H9 (cell line): ENCODE measurements around the gene MORN1. TPM values are rescaled to one million over a fixed set of nuclear protein-coding genes. Genes with fewer than 3 reads are reported as not detected.

Experiments
- DNase-seq: peaks from one replicate; pipeline ENCODE4 v3.0.0-alpha.2; 2017
- H2AFZ ChIP-seq: one replicate; pipeline ENCODE4 v1.6.1; 2013; ENCODE audit warnings: mild to moderate bottlenecking, low read length, control low read depth, moderate library complexity
- H2AK5ac ChIP-seq: 2 replicates; pipeline ENCODE4 v1.6.1; 2013; ENCODE audit warnings: low read length, control low read depth, mixed read lengths; ENCODE audit not compliant: insufficient read length
- H2BK120ac ChIP-seq: one replicate; pipeline ENCODE4 v1.6.1; 2013; ENCODE audit warnings: low read depth, mild to moderate bottlenecking, low read length, control low read depth, inconsistent platforms; ENCODE audit not compliant: poor library complexity, severe bottlenecking
- H2BK12ac ChIP-seq: 2 replicates; pipeline ENCODE4 v1.6.1; 2013; ENCODE audit warnings: low read length, control low read depth, mixed read lengths, low read depth; ENCODE audit not compliant: insufficient read length
- H2BK15ac ChIP-seq: 2 replicates; pipeline ENCODE4 v1.6.1; 2013; ENCODE audit warnings: low read depth, low read length, control low read depth
- H2BK20ac ChIP-seq: one replicate; pipeline ENCODE4 v1.6.1; 2013; ENCODE audit warnings: low read depth, mild to moderate bottlenecking, low read length, control low read depth, inconsistent platforms; ENCODE audit not compliant: poor library complexity, severe bottlenecking
- H2BK5ac ChIP-seq: 2 replicates; pipeline ENCODE4 v1.6.1; 2013; ENCODE audit warnings: low read length, control low read depth, mixed read lengths; ENCODE audit not compliant: insufficient read length
- H3K14ac ChIP-seq: 2 replicates; pipeline ENCODE4 v1.6.1; 2013; ENCODE audit warnings: low read length, control low read depth; ENCODE audit not compliant: insufficient read depth
- H3K18ac ChIP-seq: 2 replicates; pipeline ENCODE4 v1.6.1; 2013; ENCODE audit warnings: low read depth, mild to moderate bottlenecking, mixed read lengths, low read length, control low read depth; ENCODE audit not compliant: insufficient read length
- H3K23ac ChIP-seq: 2 replicates; pipeline ENCODE4 v1.6.1; 2013; ENCODE audit warnings: low read length, control low read depth, mixed read lengths, low read depth; ENCODE audit not compliant: insufficient read length
- H3K23me2 ChIP-seq: 2 replicates; pipeline ENCODE4 v1.6.1; 2013; ENCODE audit warnings: low read depth, mild to moderate bottlenecking, mixed read lengths, low read length, control low read depth; ENCODE audit not compliant: insufficient read length, poor library complexity, severe bottlenecking
- H3K27ac ChIP-seq: 2 replicates; pipeline ENCODE4 v1.5.1; 2013; ENCODE audit warnings: low read length, control low read depth, mixed read lengths, low read depth; ENCODE audit not compliant: insufficient read length
- H3K27me3 ChIP-seq: 2 replicates; pipeline ENCODE4 v1.6.1; 2013; ENCODE audit warnings: low read length, control low read depth, inconsistent platforms; ENCODE audit not compliant: insufficient read depth
- H3K4ac ChIP-seq: 2 replicates; pipeline ENCODE4 v1.6.1; 2013; ENCODE audit warnings: low read depth, mild to moderate bottlenecking, control low read depth, inconsistent platforms, low read length, moderate library complexity
- H3K4me1 ChIP-seq: 2 replicates; pipeline ENCODE4 v1.6.1; 2013; ENCODE audit warnings: low read length, control low read depth, inconsistent platforms; ENCODE audit not compliant: insufficient read depth
- H3K4me2 ChIP-seq: 2 replicates; pipeline ENCODE4 v1.6.1; 2013; ENCODE audit warnings: low read length, control low read depth, mixed read lengths; ENCODE audit not compliant: insufficient read length, insufficient read depth
- H3K56ac ChIP-seq: 2 replicates; pipeline ENCODE4 v1.6.1; 2013; ENCODE audit warnings: low read depth, mild to moderate bottlenecking, mixed read lengths, low read length, control low read depth; ENCODE audit not compliant: insufficient read length
- H3K79me1 ChIP-seq: 2 replicates; pipeline ENCODE4 v1.6.1; 2013; ENCODE audit warnings: low read depth, mild to moderate bottlenecking, moderate library complexity, low read length, control low read depth, inconsistent platforms; ENCODE audit not compliant: insufficient read depth, poor library complexity, severe bottlenecking
- H3K79me2 ChIP-seq: 2 replicates; pipeline ENCODE4 v1.6.1; 2013; ENCODE audit warnings: low read length, control low read depth, inconsistent platforms; ENCODE audit not compliant: insufficient read depth
- H3K9ac ChIP-seq: 2 replicates; pipeline ENCODE4 v1.6.1; 2013; ENCODE audit warnings: low read length, control low read depth, mixed read lengths; ENCODE audit not compliant: insufficient read length; ENCODE audit errors: extremely low read depth
- H3K9me3 ChIP-seq: one replicate; pipeline ENCODE4 v1.6.1; 2013; ENCODE audit warnings: low read depth, low read length, inconsistent platforms; ENCODE audit not compliant: control insufficient read depth
- H3T11ph ChIP-seq: one replicate; pipeline ENCODE4 v1.6.1; 2013; ENCODE audit warnings: mild to moderate bottlenecking, low read length, control low read depth, inconsistent platforms
- H4K20me1 ChIP-seq: one replicate; pipeline ENCODE4 v1.6.1; 2013; ENCODE audit not compliant: control insufficient read depth, insufficient read length, insufficient read depth
- H4K5ac ChIP-seq: 2 replicates; pipeline ENCODE4 v1.6.1; 2013; ENCODE audit warnings: low read depth, mild to moderate bottlenecking, mixed read lengths, low read length, control low read depth; ENCODE audit not compliant: insufficient read length
- H4K8ac ChIP-seq: replicated peaks from 2 replicates; pipeline ENCODE4 v1.6.1; 2013; ENCODE audit warnings: low read length, control low read depth, mixed read lengths, low read depth; ENCODE audit not compliant: insufficient read length
- H4K91ac ChIP-seq: 2 replicates; pipeline ENCODE4 v1.6.1; 2013; ENCODE audit warnings: low read depth, mild to moderate bottlenecking, moderate library complexity, mixed read lengths, low read length, control low read depth; ENCODE audit not compliant: insufficient read length
- H3K27ac Mint-ChIP-seq, 3 experiments: 2 replicates in 2 of 3; 3 replicates in 1 of 3; pipeline ENCODE4 v1.8.0; 2020 to 2021; ENCODE audit warnings: mixed read lengths in 3 of 3, mild to moderate bottlenecking in 1 of 3, moderate library complexity in 1 of 3
- H3K27me3 Mint-ChIP-seq: 2 replicates; pipeline ENCODE4 v1.8.0; 2021; ENCODE audit warnings: low read depth, mild to moderate bottlenecking, moderate library complexity, mixed read lengths
- H3K36me3 Mint-ChIP-seq, 3 experiments: 2 replicates in 2 of 3; 3 replicates in 1 of 3; pipeline ENCODE4 v1.8.0; 2020 to 2021; ENCODE audit warnings: low read depth in 3 of 3, mixed read lengths in 3 of 3; ENCODE audit not compliant: insufficient read depth in 1 of 3
- H3K4me1 Mint-ChIP-seq, 2 experiments: 2 replicates each; pipeline ENCODE4 v1.8.0; 2020; ENCODE audit warnings: mixed read lengths in 2 of 2
- H3K4me3 Mint-ChIP-seq, 2 experiments: 2 replicates in 1 of 2; 3 replicates in 1 of 2; pipeline ENCODE4 v1.8.0; 2020 to 2021; ENCODE audit warnings: mild to moderate bottlenecking in 2 of 2, mixed read lengths in 2 of 2, moderate library complexity in 1 of 2
- H3K9me3 Mint-ChIP-seq, 2 experiments: 2 replicates in 1 of 2; 3 replicates in 1 of 2; pipeline ENCODE4 v1.8.0; 2020; ENCODE audit warnings: mild to moderate bottlenecking in 2 of 2, mixed read lengths in 2 of 2, moderate library complexity in 1 of 2
- WGBS: extraction: QIAGEN DNeasy Blood & Tissue Kit; methylation state at CpG from one replicate; pipeline ENCODE4 v1.1.7; 2013; ENCODE audit warnings: missing lambda C conversion rate, low lambda C conversion rate, mixed read lengths; ENCODE audit not compliant: insufficient read length; ENCODE audit errors: extremely low coverage; 5-methylcytosine and 5-hydroxymethylcytosine counted together
- total RNA-seq: library from RNA; stranded (reverse); gene quantifications from 2 replicates; pipeline ENCODE4 v1.2.1, GENCODE V29; 2021
- TF ChIP-seq, protein P1 (sequence below): fragments of 200-600 bp; sonication (generic); conservative IDR thresholded peaks from 3 replicates; pipeline ENCODE4 v1.8.0; 2021; ENCODE audit warnings: antibody characterized with exemption, mild to moderate bottlenecking

The MORN1 gene
- total RNA-seq, 1 experiment from 2014 or later: 12.7 TPM

GRCh38 chr1:2358072-2358471 is 33.3 kb downstream of the MORN1 start:
- H4K5ac ChIP-seq: no peak overlapping the region
- WGBS: no CpG with 5 or more reads among the region's 13 CpGs
- peaks cover under 1 to 4% of the 10 kb centered on the region in 2 experiments; a peak in 3 of 5 replicates for H3K9me3 Mint-ChIP-seq

More at GRCh38 chr1:2358072-2358471, 33.3 kb downstream of the MORN1 start:
- DNase-seq: no peak
- Histone ChIP-seq H3K79me2 (no peaks in the 10 kb centered on the region), H2BK12ac (no peak overlapping the region), H3K4ac (no peak overlapping the region), H3K14ac (no peak overlapping the region), H4K8ac (no peak overlapping the region), H3K27me3 (no peaks in the 10 kb centered on the region), H3K23me2 (no peaks in the 10 kb centered on the region), H3K4me1 (no peaks in the 10 kb centered on the region), H3K56ac (no peak overlapping the region), H3K4me2 (no peak overlapping the region), H2BK120ac (no peak overlapping the region), H3K27ac (no peak overlapping the region), H2BK5ac (no peak overlapping the region), H3T11ph (no peak overlapping the region), H4K20me1 (no peaks in the 10 kb centered on the region), H2AFZ (no peak overlapping the region), H3K9me3 (no peaks in the 10 kb centered on the region), H3K79me1 (no peaks in the 10 kb centered on the region), H2BK15ac (no peak overlapping the region), H3K23ac (no peak overlapping the region), H3K18ac (no peak overlapping the region), H4K91ac (no peak overlapping the region), H3K9ac (no peak overlapping the region), H2AK5ac (no peak overlapping the region), H2BK20ac (no peak overlapping the region)
- H3K4me1 Mint-ChIP-seq: no peaks in the 10 kb centered on the region
- TF ChIP-seq, protein P1, sequence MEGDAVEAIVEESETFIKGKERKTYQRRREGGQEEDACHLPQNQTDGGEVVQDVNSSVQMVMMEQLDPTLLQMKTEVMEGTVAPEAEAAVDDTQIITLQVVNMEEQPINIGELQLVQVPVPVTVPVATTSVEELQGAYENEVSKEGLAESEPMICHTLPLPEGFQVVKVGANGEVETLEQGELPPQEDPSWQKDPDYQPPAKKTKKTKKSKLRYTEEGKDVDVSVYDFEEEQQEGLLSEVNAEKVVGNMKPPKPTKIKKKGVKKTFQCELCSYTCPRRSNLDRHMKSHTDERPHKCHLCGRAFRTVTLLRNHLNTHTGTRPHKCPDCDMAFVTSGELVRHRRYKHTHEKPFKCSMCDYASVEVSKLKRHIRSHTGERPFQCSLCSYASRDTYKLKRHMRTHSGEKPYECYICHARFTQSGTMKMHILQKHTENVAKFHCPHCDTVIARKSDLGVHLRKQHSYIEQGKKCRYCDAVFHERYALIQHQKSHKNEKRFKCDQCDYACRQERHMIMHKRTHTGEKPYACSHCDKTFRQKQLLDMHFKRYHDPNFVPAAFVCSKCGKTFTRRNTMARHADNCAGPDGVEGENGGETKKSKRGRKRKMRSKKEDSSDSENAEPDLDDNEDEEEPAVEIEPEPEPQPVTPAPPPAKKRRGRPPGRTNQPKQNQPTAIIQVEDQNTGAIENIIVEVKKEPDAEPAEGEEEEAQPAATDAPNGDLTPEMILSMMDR: no peak
- peaks cover 1% of the 10 kb centered on the region for H3K27me3 Mint-ChIP-seq
- H3K36me3 Mint-ChIP-seq: peaks cover 0 to 3% (median 0%) of the 10 kb centered on the region in 3 experiments; a peak in 2 of 7 replicates
- peak overlapping the region; percentile 8 to 65 (median 30); a peak in 3 of 7 replicates for H3K27ac Mint-ChIP-seq
- no peak overlapping the region for H3K4me3 Mint-ChIP-seq
